NCI-H1048 (cell line): ENCODE measurements around the gene CPTP.

Experiments used
- DNase-seq: peaks from one replicate; lab custom pipeline; 2025; lab: John Stamatoyannopoulos, UW

CPTP gene

DNA sequence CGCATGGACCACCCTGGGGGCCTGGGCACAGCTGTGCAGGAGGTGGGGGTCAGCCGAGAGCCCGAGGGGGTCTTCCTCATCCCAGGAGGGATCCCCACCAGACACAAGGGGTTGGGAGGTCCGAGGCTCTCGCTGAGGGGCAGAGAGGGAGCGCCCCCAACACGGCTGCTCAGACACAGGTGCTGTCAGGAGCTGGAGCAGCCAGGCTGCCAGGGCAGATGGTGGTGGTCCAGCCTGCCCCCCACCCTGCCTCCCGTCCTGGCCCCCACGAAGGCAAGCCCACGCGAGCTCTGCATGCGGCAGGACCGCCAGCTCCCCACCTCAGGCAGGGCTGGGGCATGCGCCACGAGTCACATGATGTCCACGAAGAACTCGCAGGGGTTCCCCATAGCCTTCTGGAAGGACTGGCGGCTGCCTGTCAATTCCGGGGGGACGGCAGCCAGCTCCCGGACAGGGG, 11.2 kb downstream of the CPTP start:
- DNase-seq = no peak

DNA sequence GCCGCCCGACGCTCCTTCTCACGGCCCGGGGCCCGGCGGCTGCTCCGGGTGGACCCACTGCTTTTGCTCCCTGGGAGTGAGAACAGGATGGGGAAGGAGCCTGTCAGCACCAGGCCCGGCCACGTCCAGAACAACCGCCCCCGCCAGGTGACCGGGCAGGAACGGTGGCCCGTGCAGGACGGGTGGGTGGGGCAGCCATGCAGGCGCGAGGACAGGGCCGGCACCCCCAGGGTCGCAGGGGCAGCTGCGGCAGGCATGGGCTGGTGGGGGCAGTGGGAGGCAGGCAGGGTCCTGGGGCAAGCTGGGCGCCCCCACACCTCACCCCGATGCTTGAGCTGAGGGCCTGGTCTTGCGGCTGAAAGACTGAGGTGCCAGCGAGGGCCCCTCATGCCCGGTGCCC, 11.8 kb downstream of the CPTP start:
- DNase-seq = no peak

DNA sequence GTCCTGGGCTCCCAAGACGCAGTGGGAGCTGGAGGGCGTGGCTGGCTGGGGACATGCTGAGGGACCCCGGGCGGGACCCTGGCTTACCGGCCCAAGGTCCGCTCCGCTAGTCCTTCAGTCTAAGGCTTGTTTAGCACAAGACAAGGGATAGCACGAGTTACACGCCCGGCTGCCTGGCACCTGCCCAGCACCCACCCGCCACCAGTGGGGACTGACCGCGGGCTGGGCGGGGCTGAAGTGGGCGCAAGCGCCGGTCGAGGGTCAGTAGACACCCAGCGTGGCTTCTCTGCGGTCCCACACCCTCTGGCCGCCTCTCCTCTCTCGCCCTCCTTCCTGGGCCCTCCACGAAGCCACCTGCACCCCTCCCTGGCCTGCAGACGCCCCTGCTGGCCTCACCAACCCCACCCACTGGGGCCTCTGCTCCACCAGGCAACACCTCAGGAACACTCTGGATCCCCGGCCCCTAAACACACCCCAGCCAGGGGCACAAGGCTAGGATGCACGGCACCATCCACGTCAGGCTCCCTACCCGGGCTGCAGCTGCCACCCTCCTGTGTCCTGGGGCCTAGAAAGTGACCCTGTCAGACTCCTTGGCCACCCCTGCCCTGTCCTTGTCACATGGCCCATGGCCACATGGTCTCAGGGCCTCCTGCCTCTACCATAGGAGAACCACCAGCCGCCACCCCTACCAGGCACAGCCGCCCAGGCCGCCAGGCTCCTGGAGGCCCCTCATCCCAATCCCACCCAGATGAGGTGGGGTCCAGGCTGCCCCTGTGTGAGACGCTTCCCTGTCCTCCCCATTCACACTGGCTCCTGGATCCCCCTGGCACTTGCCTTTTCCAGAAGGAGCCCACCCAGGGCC, 12.6 kb downstream of the CPTP start:
- DNase-seq = no peak

DNA sequence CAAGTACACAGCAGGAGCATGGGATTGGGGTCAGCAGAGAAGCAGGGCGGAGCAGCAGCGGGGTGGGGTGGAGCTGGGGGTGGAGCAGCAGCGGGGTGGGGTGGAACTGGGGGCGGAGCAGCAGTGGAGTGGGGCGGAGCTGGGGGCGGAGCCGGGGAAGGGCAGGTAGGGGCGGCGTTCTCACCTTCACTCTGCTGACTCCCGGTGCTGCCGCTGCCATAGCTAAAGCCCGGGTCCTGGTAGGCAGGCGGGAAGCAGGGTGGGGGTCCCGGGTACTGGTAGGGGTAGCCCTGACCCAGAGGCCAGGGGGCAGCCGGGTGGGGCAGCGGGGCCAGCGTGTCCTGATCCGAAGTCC, 13.2 kb downstream of the CPTP start:
- DNase-seq = no peak

DNA sequence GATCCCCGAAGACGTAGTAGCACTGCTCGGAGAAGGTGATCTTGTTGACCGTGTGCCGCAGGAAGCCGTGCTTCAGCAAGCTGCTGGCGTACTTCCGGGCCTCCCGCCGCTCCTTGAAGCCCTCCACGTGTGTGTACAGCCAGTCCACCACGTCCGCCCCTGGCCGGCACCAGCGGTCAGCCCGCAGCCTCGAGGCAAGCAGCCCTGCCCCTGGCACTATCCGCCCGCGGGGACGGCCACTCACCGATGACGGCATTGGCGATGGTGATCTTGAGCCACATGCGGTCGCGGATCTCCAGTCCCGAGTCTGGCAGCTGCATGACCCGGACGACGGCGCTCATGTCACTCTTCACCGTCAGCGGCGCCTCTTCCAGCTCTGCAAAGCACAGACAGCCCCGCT, 13.7 kb downstream of the CPTP start:
- no peak for DNase-seq

DNA sequence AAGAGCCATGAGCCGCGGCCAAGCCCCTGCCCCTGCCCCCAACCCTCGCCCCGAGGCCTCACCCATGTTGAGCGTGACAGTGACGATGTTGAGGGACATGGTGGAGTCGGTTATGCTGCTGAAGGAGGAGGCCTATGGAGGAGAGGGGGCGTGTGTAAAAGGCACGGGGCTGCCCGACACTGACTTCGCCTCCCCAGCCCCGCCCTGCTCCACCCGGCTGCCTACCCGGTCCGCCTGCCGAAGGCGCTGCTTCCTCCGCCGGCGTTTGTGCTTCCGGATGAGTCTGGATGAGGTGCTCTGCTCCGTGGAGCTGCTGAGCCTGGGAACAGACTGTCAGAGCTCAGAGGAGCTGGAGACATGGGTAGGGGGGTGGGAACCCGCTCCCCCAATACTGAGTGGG, 15.6 kb downstream of the CPTP start:
- no peak for DNase-seq

DNA sequence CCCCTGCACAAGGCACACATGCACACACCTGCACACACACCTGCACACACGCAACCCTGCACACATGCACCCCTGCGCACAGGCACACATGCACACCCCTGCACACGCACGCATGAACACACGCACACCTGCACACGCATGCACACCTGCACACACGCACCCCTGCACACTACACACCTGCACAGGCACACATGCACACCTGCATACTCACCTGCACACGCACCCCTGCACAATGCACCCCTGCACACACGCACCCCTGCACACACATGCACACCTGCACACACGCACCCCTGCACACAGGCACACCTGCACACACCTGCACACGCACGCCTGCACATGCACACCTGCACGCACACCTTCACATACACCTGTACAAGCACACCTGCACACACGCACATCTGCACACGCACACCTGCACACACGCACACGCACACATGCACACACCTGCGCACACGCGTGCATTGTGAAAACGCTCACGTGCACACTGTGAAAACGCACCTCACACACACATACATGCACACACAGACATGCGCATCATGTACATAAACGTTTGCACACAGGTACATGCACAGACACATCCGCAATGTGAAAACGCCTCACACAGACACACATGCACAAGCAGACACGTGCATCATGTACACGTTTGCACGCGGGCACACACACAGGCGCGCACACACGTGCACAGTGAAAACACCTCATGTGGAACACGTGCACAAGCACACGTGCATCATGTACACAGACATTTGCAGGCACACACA, 16.4 kb downstream of the CPTP start:
- DNase-seq = no peak

DNA sequence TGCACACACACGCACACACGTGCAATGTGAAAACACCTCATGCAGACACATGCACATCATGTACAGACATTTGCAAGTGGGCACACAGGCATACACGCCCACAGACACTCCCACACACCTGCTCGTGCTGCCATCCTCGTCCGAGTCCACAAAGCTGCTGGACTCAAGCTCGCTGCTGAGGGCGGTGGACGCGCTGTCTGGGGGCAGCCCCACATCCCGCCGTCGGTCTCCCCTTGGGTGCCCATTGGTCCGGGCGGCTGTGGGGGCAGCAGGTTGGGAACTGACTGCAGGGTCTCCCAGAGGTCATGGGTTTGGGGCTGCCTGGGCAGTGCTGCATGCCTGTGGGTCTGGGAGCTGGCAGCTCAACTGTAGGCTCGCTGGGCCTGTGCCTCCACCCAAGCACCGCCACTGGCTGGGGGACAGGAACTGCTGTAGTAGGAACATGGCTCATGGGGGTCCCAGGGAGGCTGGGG, 17.0 kb downstream of the CPTP start:
- DNase-seq = no peak

DNA sequence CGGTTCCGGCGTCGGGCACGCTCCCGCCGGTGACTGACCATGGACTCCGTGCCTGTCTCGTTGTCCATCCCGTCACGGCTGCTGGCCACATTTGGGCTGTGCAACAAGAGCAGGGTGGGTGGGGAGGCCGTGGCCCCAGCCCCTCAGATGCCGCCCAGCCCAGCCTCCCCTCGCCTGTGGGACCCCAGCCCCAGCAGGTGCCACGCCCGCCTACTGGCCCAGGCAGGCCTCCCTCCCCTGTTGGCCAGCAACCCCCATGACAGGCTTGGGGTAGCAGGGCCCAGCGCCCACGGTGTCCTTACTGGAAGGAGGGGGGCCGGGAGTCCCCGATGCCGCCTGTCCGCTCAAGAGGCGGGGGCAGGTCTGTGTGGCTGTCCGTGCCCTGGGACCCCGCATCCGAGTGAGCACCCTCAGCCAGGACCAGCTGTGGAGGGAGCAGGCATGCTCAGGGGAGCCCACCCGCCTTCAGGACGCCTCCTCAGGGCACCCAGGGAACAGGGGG, 17.5 kb downstream of the CPTP start:
- no peak for DNase-seq

DNA sequence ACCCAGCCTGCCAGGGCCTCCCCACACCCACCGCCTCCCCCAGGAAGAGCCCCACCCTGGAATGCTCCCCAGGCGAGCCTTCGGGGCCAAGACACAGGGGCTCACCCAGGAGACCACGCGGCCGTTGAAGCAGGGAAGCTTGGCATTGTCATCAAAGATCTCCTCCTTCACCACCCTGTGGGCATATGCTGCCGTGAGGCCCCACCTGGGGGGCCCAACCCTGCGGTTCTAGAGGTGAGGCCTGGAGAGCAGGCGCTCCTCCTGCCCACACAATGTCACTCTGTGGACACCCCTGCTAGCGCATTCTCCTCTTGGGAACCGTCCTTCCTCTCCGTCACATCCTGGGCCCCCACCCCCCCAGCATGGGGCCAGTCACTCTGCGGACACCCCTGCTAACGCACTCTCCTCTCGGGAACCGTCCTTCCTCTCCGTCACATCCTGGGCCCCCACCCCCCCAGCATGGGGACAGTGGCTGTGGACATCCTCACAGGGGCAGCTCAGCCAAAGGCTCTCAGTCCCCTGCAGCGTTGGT, 18.0 kb downstream of the CPTP start:
- DNase-seq = no peak

DNA sequence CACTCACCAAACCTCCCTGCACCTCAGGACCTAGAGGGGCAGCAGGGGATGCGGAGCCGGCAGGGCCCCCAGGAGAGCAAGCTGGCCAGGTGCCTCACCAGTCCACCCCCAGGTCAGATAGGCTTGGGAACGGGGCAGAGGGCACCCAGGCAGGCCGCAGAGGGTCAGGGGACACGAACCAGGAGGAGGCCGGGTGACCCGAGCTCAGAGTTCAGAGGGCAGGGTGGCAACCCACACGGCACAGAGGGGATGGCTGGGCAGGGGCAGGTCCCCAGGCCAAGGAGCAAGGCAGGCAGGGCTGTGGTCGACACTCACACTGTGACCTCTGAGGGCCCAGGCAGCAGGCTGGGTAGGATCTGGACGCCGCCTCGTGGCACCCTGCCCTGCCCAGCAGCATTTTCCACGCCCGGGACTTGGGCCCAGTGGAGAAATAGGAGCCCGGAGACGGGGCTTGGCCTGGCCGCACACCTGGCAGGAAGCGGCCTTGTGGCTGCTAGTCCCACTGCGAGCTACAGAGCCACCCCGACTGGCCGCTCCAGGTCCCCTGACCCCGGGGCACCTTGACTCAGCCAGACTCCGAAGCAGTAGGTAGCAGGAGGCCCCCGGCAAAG, 19.3 kb downstream of the CPTP start:
- no peak for DNase-seq

DNA sequence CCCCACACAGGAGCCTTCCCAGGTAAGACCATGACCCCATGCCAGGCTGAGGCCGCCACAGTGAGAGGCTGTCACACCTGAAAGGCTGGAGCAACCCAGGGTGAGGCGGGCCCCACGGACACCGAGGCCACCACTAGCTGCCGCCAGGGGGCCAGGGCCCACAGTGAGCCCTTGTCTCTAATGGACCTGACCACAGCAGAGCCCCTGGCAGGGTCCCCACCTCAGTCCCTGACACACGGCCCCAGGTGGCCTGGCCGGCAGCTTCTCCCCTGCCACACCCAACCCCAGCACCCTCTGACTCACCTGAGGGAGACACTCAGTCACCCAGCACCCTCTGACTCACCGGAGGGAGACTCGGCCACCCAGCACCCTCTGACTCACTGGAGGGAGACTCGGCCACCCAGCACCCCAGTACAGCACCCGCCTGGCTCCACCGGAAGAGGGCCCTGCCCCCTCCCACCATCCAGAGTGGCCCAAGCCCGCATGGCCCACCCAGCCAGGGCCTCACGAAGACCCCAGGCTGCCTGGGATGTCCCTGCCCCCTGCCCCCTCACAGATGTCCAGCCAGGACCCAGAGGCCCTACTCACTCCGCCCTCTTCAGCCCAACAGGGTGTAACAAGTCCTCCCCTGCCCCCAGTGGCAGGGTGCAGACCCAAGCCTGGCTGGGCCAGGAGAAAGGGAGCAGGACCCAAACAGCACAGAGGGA, 20.2 kb downstream of the CPTP start:
- no peak for DNase-seq

DNA sequence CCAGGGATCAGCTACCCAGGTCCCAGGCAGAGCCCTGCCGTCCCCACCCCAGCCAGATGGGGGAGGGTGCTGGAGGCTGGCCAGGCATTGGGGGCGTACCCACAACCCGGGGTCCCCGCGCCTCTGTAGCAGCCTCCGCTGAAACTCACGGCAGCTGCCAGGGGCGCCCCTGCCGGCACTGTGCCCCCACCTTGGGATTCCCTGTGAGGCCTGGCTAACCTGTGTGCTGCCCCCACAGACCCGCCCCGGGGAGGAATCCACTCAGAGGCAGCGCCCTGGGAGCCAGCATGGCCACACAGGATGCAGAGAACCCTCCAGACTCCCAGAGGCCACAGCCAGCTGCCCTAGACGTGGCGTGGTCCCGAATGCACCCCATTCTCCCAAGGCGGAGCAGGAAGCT, 20.8 kb downstream of the CPTP start:
- no peak for DNase-seq

DNA sequence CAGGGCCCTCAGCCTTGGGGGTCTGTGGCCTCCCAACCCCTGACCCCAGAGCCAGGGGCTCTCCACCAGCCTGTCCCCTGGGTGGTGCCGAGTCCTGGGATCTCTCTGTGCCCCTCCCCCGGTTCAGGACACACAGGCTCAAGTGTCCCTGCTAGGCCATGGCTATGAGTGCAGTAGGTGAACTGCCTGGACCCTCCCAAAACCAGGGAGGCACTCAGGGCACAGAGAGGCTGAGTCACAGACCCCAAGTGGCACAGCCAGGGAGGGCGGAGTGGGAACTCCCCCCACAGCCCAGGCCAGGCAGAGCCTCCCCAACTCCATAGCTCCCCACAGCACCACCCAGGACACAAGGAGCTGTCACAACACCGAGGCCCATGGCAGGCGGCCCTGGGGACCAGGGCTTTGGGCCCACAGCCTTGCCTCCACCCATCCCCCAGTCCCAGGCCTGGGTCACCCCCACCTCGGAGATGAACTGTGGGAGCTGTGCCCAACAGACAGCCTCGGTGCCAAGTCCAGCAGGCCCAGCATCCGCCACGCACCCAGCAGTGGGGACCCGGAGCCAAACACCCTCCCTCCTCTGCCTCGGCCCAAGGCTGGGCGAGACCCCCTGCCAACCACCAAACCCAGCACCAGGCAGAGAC, 21.4 kb downstream of the CPTP start:
- no peak for DNase-seq

DNA sequence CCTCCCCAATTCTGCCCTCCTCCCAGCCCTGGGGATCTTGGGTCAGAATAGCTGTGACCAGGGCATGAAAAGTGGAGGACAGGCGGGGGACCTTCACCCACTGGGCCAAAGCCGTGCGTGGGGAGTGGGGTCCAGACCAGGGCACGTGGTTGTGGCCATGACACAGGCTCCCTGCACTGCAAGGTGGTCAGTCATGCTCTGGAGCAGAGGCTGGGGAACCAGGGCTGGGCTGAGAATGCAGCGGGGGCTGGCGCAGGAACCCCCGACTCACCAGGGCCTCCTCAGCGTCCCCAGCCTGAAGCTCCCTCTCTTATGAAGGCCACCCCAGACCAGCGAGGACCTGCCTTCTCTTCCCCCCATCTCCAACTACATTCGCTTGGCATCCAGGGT, 21.9 kb downstream of the CPTP start:
- DNase-seq = no peak

DNA sequence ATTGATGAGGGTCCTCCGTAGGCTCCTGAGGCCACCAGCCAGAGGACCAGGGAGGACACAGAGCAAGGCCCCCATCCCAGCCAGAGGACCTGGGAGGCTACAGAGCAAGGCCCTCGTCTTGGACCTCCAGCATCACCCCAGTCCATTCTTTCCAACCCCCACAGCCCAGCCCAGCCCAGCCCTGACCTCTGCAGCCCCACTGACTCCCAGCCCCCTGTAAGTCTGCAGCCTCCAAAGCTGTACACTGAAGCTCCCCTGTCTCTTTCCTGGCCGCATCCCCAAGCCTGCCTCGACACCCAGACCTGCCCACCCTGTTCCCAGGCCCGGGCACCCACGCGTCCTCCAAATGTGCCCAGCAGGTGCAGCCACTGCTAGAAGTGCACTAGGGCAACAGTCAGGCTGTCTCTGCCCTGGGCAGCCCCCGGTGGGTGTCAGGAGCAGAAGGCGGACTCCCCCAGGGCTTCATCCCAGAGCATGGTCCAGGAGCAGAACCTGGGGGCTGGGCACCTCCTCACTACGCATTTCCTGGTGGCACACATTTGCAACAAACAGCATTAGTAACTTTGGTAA, 22.5 kb downstream of the CPTP start:
- DNase-seq = no peak

DNA sequence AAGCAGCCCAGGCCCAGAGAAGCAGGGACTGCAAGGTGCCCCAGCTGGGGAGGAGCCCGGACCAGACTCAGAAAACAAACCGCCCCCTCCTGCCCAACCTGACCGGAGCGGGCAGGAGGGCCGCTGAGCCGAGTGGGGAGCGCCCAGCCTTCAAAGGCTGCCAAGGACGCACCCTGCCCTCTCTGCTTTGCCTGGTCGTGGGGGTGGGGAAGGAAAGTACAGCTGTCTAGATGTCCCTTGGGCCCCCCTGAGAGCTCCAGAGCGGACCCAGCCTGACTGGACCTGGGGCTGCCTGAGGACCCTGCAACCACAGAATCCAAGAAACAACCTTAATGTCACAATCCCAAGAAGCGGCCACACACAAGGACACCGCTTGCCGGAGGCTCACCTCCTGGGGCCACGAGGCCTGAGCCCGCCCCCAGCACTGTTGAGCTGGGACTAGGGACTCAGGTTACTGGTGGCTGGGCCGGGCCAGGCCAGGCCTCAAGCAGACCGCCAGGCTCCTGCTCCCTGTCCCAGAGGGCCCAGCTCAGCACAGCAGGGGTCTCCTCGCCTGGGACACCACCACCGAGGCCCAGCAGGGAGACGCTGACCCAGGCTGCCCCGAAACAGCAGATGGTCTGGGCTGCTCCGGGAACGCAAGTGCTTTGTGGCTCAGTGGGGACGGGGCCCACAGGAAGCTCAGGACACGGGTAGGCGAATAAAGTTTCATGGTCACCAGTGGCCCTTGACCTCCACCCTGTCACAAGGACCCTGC, 23.2 kb downstream of the CPTP start:
- no peak for DNase-seq

DNA sequence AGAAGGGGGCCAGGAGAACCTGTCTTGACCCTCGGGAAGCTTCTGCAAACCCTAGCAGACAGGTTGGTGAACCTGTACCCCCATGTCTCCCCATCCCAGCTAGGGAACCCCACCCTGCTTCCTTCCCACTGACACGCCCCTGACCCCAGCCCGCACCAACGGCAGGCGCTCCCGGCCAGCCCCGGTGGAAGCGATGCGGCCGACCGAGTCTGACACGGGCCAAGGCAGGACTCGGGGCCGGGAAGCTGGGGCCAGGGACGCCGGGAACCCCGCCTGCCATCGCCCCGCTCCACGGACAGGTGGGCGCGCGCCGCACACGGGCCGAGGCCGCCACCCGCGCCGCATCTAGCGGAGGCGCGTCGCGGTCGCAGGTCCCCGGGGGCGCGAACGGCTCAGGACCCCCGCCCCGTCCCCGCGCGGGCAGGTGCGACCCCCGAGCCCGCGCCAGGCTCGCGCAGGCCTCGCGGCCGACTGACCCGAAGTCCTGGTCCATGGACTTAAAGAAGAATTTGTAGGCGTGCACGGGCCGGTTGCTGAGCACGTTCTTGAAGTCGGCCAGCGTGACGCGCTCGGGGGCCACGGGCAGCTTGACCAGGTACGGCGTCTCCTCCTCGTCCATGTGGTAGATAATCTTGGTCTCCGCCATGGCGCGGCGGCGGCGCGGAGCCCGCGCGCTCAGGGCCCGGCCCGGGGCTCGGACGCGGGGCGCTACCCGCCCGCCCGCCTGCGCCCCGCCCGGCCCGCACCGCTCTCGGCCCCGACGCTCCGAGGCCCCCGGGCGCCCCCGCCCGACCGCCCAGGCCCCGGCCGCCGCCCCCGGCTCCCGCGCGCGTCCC, 24.0 kb downstream of the CPTP start:
- DNase-seq = no peak

DNA sequence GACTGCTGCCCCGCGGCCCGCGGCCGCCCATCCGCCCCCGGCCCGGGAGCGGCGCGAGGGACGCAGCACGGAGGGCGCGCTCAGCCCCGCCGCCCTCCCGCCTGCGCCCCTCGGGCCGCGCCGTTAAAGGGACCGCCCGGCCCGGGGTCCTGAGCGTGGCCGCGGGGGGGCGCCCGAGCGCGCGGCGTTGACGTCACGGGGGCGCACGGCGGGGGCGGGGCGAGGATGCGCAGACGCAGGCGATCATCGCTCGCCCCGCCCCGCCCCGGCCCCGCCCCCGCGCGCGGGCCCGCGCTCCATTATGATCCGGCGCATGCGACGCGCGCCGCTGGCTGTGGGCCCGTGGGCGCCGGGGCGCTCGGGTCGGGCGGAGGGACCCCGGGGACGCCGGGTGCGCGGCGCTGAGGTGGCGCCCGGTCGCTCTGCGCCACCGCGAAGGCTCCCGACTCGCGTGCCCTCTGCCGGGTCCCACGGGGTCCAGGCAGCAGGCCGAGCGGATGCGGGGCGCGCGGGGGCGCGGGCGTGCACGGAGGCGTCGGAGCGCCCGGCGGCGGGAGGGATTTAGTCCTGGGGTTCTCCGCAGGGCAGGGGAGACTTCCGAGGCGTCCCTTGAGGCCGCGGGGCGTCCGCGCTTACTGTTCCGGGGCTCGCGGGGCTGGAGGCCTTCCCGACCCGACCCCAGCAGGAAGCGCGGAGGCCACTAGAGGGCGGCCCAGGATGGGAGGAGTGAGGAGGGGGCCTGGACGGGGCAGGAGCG, 24.8 kb downstream of the CPTP start, which contains the start of gene DVL1:
TSS of gene DVL1 (minus strand) at position 163 of the 757 bp plus-strand sequence. CDS start 353 bp downstream, outside the sequence.
- DNase-seq = no peak
